HepG2 (cell line): ENCODE data around the gene ZSWIM5. TPM values are rescaled to one million over a fixed set of nuclear protein-coding genes. Genes with fewer than 3 reads are reported as not detected.

ENCODE experiments used
- ARNT2 ChIP-seq: sonication (generic); formaldehyde crosslinking; IDR thresholded peaks from 2 replicates; pipeline ENCODE4 v1.8.0; 2022; ENCODE audit warnings: mild to moderate bottlenecking, low read depth, missing genetic modification reagents, moderate library complexity
- CSRNP2 ChIP-seq: sonication (generic); formaldehyde crosslinking; conservative IDR thresholded peaks from 2 replicates; pipeline ENCODE4 v1.8.0; 2022; ENCODE audit warnings: low read depth, missing genetic modification reagents
- GABPA ChIP-seq, 2 experiments: IDR thresholded peaks; 2 replicates each; pipeline ENCODE4 v1.6.1; 2011 to 2016; ENCODE audit warnings: low read depth in 2 of 2, low read length in 1 of 2, missing biosample characterization in 1 of 2, missing genetic modification characterization in 1 of 2
- GATA4 ChIP-seq: sonication (generic); IDR thresholded peaks from 2 replicates; pipeline ENCODE4 v1.6.1; 2016; ENCODE audit warnings: antibody characterized with exemption, low read depth, borderline replicate concordance
- HDAC6 ChIP-seq: fragments of 200-600 bp; sonication (generic); IDR thresholded peaks from 2 replicates; pipeline ENCODE4 v1.7.0; 2017; ENCODE audit warnings: mild to moderate bottlenecking, antibody characterized with exemption, low read length, low read depth
- KMT2A ChIP-seq: sonication (generic); formaldehyde crosslinking; IDR thresholded peaks from 2 replicates; pipeline ENCODE4 v1.4.0; 2020; ENCODE audit warnings: missing genetic modification reagents
- NFE2 ChIP-seq: sonication (generic); formaldehyde crosslinking; IDR thresholded peaks from 2 replicates; pipeline ENCODE4 v1.4.0; 2020; ENCODE audit warnings: missing genetic modification reagents
- PHF20 ChIP-seq: sonication (generic); formaldehyde crosslinking; IDR thresholded peaks from 2 replicates; pipeline ENCODE4 v1.5.0; 2020; ENCODE audit warnings: mild to moderate bottlenecking, missing genetic modification reagents
- RORA ChIP-seq: sonication (generic); formaldehyde crosslinking; IDR thresholded peaks from 2 replicates; pipeline ENCODE4 v1.5.0; 2020; ENCODE audit warnings: mild to moderate bottlenecking, missing genetic modification reagents, moderate library complexity
- SMAD9 ChIP-seq: sonication (generic); formaldehyde crosslinking; IDR thresholded peaks from 2 replicates; pipeline ENCODE4 v1.5.1; 2020; ENCODE audit warnings: mild to moderate bottlenecking, missing genetic modification reagents
- SP4 ChIP-seq: sonication (generic); formaldehyde crosslinking; IDR thresholded peaks from 2 replicates; pipeline ENCODE4 v1.8.1; 2023; ENCODE audit warnings: mild to moderate bottlenecking, missing genetic modification reagents
- TBL1XR1 ChIP-seq: fragments of 150-350 bp; IDR thresholded peaks from 2 replicates; pipeline ENCODE4 v1.6.1; 2014; ENCODE audit warnings: borderline replicate concordance, low read length; ENCODE audit not compliant: partially characterized antibody
- ZBTB21 ChIP-seq: sonication (generic); formaldehyde crosslinking; IDR thresholded peaks from 2 replicates; pipeline ENCODE4 v1.4.0; 2020; ENCODE audit warnings: missing genetic modification reagents
- ZFP36L2 ChIP-seq: sonication (generic); formaldehyde crosslinking; IDR thresholded peaks from 2 replicates; pipeline ENCODE4 v1.4.0; 2020; ENCODE audit warnings: missing genetic modification reagents
- ZMAT3 ChIP-seq: sonication (generic); formaldehyde crosslinking; conservative IDR thresholded peaks from 2 replicates; pipeline ENCODE4 v1.7.0; 2021; ENCODE audit warnings: missing genetic modification reagents
- ZNF619 ChIP-seq: sonication (generic); formaldehyde crosslinking; IDR thresholded peaks from 2 replicates; pipeline ENCODE4 v1.4.0; 2020; ENCODE audit warnings: mild to moderate bottlenecking, missing genetic modification reagents
- polyA plus RNA-seq, 8 experiments: library from polyadenylated mRNA; depleted of rRNA in 3 of 8; stranded (reverse) in 7 of 8; unstranded in 1 of 8; fragments of >200 nt; fragmentation: Illumina TruSeq in 4 of 8; extraction: Trizol in 4 of 8; gene quantifications; 2 replicates each; pipeline versions ENCODE4 v1.2.1 to v1.2.3, GENCODE V29; 2011 to 2016; ENCODE audit warnings: low read depth in 4 of 8, missing spikeins in 1 of 8, mixed read lengths in 1 of 8; ENCODE audit not compliant: insufficient read depth in 1 of 8
- total RNA-seq, 5 experiments: library from RNA; depleted of rRNA; stranded (reverse); fragments of >200 nt; fragmentation: Illumina TruSeq; extraction: Trizol; gene quantifications; 2 replicates each; pipeline ENCODE4 v1.2.3, GENCODE V29; 2016; ENCODE audit warnings: low read depth in 1 of 5
- TF ChIP-seq, protein P1 (sequence below): sonication (generic); formaldehyde crosslinking; IDR thresholded peaks from 2 replicates; pipeline ENCODE4 v1.5.0; 2020; ENCODE audit warnings: missing genetic modification reagents, mild to moderate bottlenecking, borderline replicate concordance
- TF ChIP-seq, protein P2 (sequence below): IDR thresholded peaks from 2 replicates; pipeline ENCODE4 v1.6.1; 2018; ENCODE audit warnings: missing genetic modification reagents, mild to moderate bottlenecking, missing compliant biosample characterization
- TF ChIP-seq, protein P3 (sequence below): sonication (generic); formaldehyde crosslinking; IDR thresholded peaks from 2 replicates; pipeline ENCODE4 v1.4.0; 2020; ENCODE audit warnings: missing genetic modification reagents; ENCODE audit errors: not compliant biosample characterization
- TF ChIP-seq, protein P4 (sequence below): IDR thresholded peaks from 2 replicates; pipeline ENCODE4 v1.6.1; 2016; ENCODE audit warnings: missing compliant biosample characterization, missing genetic modification reagents, borderline replicate concordance
- TF ChIP-seq, protein P5 (sequence below): sonication (generic); formaldehyde crosslinking; conservative IDR thresholded peaks from 2 replicates; pipeline ENCODE4 v1.4.0; 2020; ENCODE audit warnings: mild to moderate bottlenecking, missing genetic modification reagents, moderate library complexity

Gene ZSWIM5
- total and polyA plus RNA-seq, 2 of the 13 experiments (the other 11 are each of a cell fraction or from before 2014, with no cell fraction given), result 11.0 to 20.6 TPM

DNA sequence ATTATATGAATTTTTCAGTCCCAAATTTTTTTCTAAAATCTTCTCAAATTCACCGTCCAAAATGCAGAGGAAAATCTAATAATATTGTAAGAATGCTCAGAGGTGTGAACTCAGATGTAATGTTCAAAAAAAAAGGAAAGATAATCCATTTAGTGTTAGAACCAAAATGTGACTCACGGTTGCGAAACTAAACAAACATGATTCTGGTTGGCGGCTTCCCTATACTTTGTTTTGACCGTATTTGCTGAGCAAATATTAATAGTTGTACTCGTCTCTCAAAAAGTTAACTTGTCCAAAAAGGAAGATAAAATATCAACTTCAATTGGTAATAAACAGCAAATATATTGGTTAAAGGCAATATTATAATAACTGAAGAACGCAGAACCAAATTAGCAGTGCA is 34.4 kb downstream of the ZSWIM5 start (continued):
- TF ChIP-seq ZNF619 (CRISPR knock-in tag), result no peak
- TF ChIP-seq TBL1XR1, result no peak
- TF ChIP-seq, protein P1, sequence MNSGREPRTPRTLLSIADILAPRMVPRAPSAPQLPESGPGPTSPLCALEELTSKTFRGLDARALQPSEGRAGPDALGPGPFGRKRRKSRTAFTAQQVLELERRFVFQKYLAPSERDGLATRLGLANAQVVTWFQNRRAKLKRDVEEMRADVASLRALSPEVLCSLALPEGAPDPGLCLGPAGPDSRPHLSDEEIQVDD (CRISPR knock-in tag), result no peak
- no peak; the same call in 1 of the 2 replicates for TF ChIP-seq KMT2A (CRISPR knock-in tag)
- no peak for TF ChIP-seq ZMAT3
- TF ChIP-seq HDAC6, result no peak
- TF ChIP-seq, protein P2, sequence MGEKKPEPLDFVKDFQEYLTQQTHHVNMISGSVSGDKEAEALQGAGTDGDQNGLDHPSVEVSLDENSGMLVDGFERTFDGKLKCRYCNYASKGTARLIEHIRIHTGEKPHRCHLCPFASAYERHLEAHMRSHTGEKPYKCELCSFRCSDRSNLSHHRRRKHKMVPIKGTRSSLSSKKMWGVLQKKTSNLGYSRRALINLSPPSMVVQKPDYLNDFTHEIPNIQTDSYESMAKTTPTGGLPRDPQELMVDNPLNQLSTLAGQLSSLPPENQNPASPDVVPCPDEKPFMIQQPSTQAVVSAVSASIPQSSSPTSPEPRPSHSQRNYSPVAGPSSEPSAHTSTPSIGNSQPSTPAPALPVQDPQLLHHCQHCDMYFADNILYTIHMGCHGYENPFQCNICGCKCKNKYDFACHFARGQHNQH (CRISPR knock-in tag), result peak; percentile 43; the same call in 1 of the 2 replicates
- TF ChIP-seq, protein P3, sequence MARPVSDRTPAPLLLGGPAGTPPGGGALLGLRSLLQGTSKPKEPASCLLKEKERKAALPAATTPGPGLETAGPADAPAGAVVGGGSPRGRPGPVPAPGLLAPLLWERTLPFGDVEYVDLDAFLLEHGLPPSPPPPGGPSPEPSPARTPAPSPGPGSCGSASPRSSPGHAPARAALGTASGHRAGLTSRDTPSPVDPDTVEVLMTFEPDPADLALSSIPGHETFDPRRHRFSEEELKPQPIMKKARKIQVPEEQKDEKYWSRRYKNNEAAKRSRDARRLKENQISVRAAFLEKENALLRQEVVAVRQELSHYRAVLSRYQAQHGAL (CRISPR knock-in tag), result no peak
- no peak for TF ChIP-seq RORA (CRISPR knock-in tag)
- no peak for TF ChIP-seq CSRNP2 (CRISPR knock-in tag)
- TF ChIP-seq GABPA (IDR thresholded peaks at IDR 0.05; ENCODE audit: low read depth, low read length), result no peak
- TF ChIP-seq GABPA (CRISPR knock-in tag; IDR thresholded peaks at IDR 0.05; ENCODE audit: low read depth), result peak; percentile 29; the same call in 1 of the 2 replicates
- TF ChIP-seq SMAD9 (CRISPR knock-in tag), result no peak
- TF ChIP-seq GATA4, result peak; percentile 64; the same call in 1 of the 2 replicates
- TF ChIP-seq NFE2 (CRISPR knock-in tag), result no peak
- TF ChIP-seq, protein P4, sequence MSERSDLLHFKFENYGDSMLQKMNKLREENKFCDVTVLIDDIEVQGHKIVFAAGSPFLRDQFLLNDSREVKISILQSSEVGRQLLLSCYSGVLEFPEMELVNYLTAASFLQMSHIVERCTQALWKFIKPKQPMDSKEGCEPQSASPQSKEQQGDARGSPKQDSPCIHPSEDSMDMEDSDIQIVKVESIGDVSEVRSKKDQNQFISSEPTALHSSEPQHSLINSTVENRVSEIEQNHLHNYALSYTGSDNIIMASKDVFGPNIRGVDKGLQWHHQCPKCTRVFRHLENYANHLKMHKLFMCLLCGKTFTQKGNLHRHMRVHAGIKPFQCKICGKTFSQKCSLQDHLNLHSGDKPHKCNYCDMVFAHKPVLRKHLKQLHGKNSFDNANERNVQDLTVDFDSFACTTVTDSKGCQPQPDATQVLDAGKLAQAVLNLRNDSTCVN (CRISPR knock-in tag), result no peak
- TF ChIP-seq ZBTB21 (CRISPR knock-in tag), result no peak
- TF ChIP-seq SP4 (CRISPR knock-in tag), result no peak
- no peak for TF ChIP-seq ARNT2 (CRISPR knock-in tag)
- TF ChIP-seq, protein P5, sequence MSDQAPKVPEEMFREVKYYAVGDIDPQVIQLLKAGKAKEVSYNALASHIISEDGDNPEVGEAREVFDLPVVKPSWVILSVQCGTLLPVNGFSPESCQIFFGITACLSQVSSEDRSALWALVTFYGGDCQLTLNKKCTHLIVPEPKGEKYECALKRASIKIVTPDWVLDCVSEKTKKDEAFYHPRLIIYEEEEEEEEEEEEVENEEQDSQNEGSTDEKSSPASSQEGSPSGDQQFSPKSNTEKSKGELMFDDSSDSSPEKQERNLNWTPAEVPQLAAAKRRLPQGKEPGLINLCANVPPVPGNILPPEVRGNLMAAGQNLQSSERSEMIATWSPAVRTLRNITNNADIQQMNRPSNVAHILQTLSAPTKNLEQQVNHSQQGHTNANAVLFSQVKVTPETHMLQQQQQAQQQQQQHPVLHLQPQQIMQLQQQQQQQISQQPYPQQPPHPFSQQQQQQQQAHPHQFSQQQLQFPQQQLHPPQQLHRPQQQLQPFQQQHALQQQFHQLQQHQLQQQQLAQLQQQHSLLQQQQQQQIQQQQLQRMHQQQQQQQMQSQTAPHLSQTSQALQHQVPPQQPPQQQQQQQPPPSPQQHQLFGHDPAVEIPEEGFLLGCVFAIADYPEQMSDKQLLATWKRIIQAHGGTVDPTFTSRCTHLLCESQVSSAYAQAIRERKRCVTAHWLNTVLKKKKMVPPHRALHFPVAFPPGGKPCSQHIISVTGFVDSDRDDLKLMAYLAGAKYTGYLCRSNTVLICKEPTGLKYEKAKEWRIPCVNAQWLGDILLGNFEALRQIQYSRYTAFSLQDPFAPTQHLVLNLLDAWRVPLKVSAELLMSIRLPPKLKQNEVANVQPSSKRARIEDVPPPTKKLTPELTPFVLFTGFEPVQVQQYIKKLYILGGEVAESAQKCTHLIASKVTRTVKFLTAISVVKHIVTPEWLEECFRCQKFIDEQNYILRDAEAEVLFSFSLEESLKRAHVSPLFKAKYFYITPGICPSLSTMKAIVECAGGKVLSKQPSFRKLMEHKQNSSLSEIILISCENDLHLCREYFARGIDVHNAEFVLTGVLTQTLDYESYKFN (CRISPR knock-in tag), result peak; percentile 90
- no peak for TF ChIP-seq ZFP36L2 (CRISPR knock-in tag)
- TF ChIP-seq PHF20, result no peak
